Activated B cell treated with CpG ODN at 0.5 μM for 24 hours (primary cell): ENCODE measurements around the gene SOD3. TPM values are rescaled to one million over a fixed set of nuclear protein-coding genes. Genes with fewer than 3 reads are reported as not detected.

Source experiments
- ATAC-seq: fragments of 200-7000 bp; cut with Tn5 transposase; one replicate; pipeline ENCODE4 v1.10.0; 2021; ENCODE audit warnings: low read depth, mild to moderate bottlenecking, moderate library complexity
- CTCF ChIA-PET: fragments of 350-600 bp; sonication (Branson Sonifier 250); formaldehyde crosslinking; loops from one replicate; lab custom pipeline; 2021; ENCODE audit warnings: antibody characterized with exemption; lab: Charles Lee
- POLR2A ChIA-PET: fragments of 350-600 bp; sonication (Branson Sonifier 250); formaldehyde crosslinking; loops from one replicate; lab custom pipeline; 2021; ENCODE audit warnings: antibody characterized with exemption; lab: Charles Lee
- DNase-seq: peaks from one replicate; pipeline ENCODE4 v3.0.0; 2022
- H3K27ac Mint-ChIP-seq: one replicate; pipeline ENCODE4 v1.8.0; 2020; ENCODE audit warnings: mixed read lengths
- H3K27me3 Mint-ChIP-seq: one replicate; pipeline ENCODE4 v1.8.0; 2021; ENCODE audit warnings: mixed read lengths
- H3K36me3 Mint-ChIP-seq: one replicate; pipeline ENCODE4 v1.8.0; 2021; ENCODE audit warnings: low read depth, mixed read lengths
- H3K4me1 Mint-ChIP-seq: one replicate; pipeline ENCODE4 v1.8.0; 2021; ENCODE audit warnings: mixed read lengths
- H3K4me3 Mint-ChIP-seq: one replicate; pipeline ENCODE4 v1.8.0; 2020; ENCODE audit warnings: mild to moderate bottlenecking, mixed read lengths
- H3K9me3 Mint-ChIP-seq: one replicate; pipeline ENCODE4 v1.8.0; 2020; ENCODE audit warnings: mixed read lengths
- CTCF ChIP-seq: fragments of 200-600 bp; IDR thresholded peaks from one replicate; pipeline ENCODE4 v1.8.0; 2022; ENCODE audit warnings: antibody characterized with exemption, mild to moderate bottlenecking
- intact Hi-C: fragments of 100-400 bp; cut with micrococcal nuclease; formaldehyde crosslinking; loops from one replicate; pipeline ENCODE4 v1.15.1; 2024
- total RNA-seq: library from RNA; stranded (reverse); gene quantifications from 2 replicates; pipeline ENCODE4 v1.2.3, GENCODE V29; 2022

SOD3 gene
- total RNA-seq, 1 donor from 2014 or later = not detected

GRCh38 chr4:24840826-24841543, 45.6 kb downstream of the SOD3 start:
- no peak for TF ChIP-seq CTCF
- intact Hi-C loops = no loop called here

GRCh38 chr4:24842356-24842755, 47.0 kb downstream of the SOD3 start:
- TF ChIP-seq CTCF = no peak
- ATAC-seq (no peak), DNase-seq (no peak)
- Mint-ChIP-seq H3K4me3 (no peak overlapping the region), H3K36me3 (no peaks in the 10 kb centered on the region), H3K27ac (no peak overlapping the region), H3K4me1 (no peaks in the 10 kb centered on the region), H3K9me3 (no peaks in the 10 kb centered on the region), H3K27me3 (no peaks in the 10 kb centered on the region)
- CTCF ChIA-PET = no interaction called here
- POLR2A ChIA-PET = no interaction called here
- intact Hi-C loops = no loop called here

More at GRCh38 chr4:24840826-24841543, 45.6 kb downstream of the SOD3 start:
- H3K36me3 Mint-ChIP-seq = no peaks in the 10 kb centered on the region
- POLR2A ChIA-PET = no interaction called here
- ATAC-seq (no peak), DNase-seq (no peak)
- no peaks in the 10 kb centered on the region for H3K4me1 Mint-ChIP-seq
- H3K27me3 Mint-ChIP-seq = no peaks in the 10 kb centered on the region
- no peak overlapping the region for H3K4me3 Mint-ChIP-seq
- CTCF ChIA-PET = no interaction called here
- H3K27ac Mint-ChIP-seq = no peak overlapping the region
- H3K9me3 Mint-ChIP-seq = no peaks in the 10 kb centered on the region

- no peak for TF ChIP-seq CTCF
- intact Hi-C loops = no loop called here
- POLR2A ChIA-PET = no interaction called here
- no peaks in the 10 kb centered on the region for H3K9me3 Mint-ChIP-seq
- H3K4me1 Mint-ChIP-seq = no peaks in the 10 kb centered on the region
- DNase-seq = no peak
- H3K27me3 Mint-ChIP-seq = no peaks in the 10 kb centered on the region
- H3K4me3 Mint-ChIP-seq = no peak overlapping the region
- no peaks in the 10 kb centered on the region for H3K36me3 Mint-ChIP-seq
- H3K27ac Mint-ChIP-seq = no peak overlapping the region
- no peak for ATAC-seq
- CTCF ChIA-PET = no interaction called here
Observed at GRCh38 chr4:24843096-24843495, 47.7 kb downstream of the SOD3 start.

- Mint-ChIP-seq H3K4me1 (no peaks in the 10 kb centered on the region), H3K4me3 (no peak overlapping the region), H3K27ac (no peak overlapping the region), H3K9me3 (no peaks in the 10 kb centered on the region), H3K27me3 (no peaks in the 10 kb centered on the region), H3K36me3 (no peaks in the 10 kb centered on the region)
- DNase-seq (no peak), ATAC-seq (no peak)
- CTCF ChIA-PET = no interaction called here
- intact Hi-C loops = no loop called here
- POLR2A ChIA-PET = no interaction called here
- no peak for TF ChIP-seq CTCF
Observed at GRCh38 chr4:24845132-24845531, 49.8 kb downstream of the SOD3 start.

GRCh38 chr4:24845902-24846301, 50.5 kb downstream of the SOD3 start:
- no peaks in the 10 kb centered on the region for H3K9me3 Mint-ChIP-seq
- H3K4me3 Mint-ChIP-seq = no peak overlapping the region
- ChIA-PET CTCF (no interaction called here), POLR2A (no interaction called here)
- no peak for TF ChIP-seq CTCF
- intact Hi-C loops = no loop called here
- H3K27ac Mint-ChIP-seq = no peak overlapping the region
- no peaks in the 10 kb centered on the region for H3K36me3 Mint-ChIP-seq
- H3K27me3 Mint-ChIP-seq = no peaks in the 10 kb centered on the region
- H3K4me1 Mint-ChIP-seq = no peaks in the 10 kb centered on the region
- no peak for ATAC-seq
- no peak for DNase-seq
